K562 (cell line): Measurements from ENCODE around the gene CCSER1. TPM values are rescaled to one million over a fixed set of nuclear protein-coding genes. Genes with fewer than 3 reads are reported as not detected.

Experiments
- ATAC-seq: fragments of 200-7000 bp; cut with Tn5 transposase; 3 replicates; pipeline ENCODE4 v1.9.1; 2020; ENCODE audit warnings: moderate library complexity
- BruUV-seq: library from RNA; stranded (reverse); fragments of 400-500 nt; replicated peaks from 2 replicates; lab custom pipeline; 2021; lab: Mats Ljungman, UMichigan
- CTCF ChIA-PET: fragments of 300-600 bp; formaldehyde crosslinking; extraction: SDS; loops from one replicate; lab custom pipeline; 2021; ENCODE audit warnings: low intra/inter-chr PET ratio; lab: Yijun Ruan, JAX
- POLR2A ChIA-PET: fragments of 300-600, 350-650 bp; sonication (Branson Sonifier 250); formaldehyde crosslinking; extraction: SDS; loops from one replicate; lab custom pipeline; 2021; ENCODE audit warnings: antibody characterized with exemption, inconsistent platforms; lab: Yijun Ruan, JAX
- DNase-seq, 4 experiments: peaks; one replicate each; pipeline versions ENCODE4 v3.0.0 to v3.0.0-alpha.2; 2011 to 2018; ENCODE audit warnings: low spot score in 3 of 4, mixed read lengths in 3 of 4; ENCODE audit errors: extremely low read depth in 1 of 4
- FAIRE-seq: peaks from 2 replicates; lab custom pipeline; 2011; peaks lifted over from hg19 to GRCh38; lab: Jason Lieb, UNC
- H2AFZ ChIP-seq: 2 replicates; pipeline ENCODE4 v1.6.0; 2011; ENCODE audit warnings: low read depth, low read length, control low read depth, inconsistent platforms
- H3K27ac ChIP-seq: fragments of 200-600 bp; 3 replicates; pipeline ENCODE4 v1.8.0; 2011; ENCODE audit warnings: low read depth, mild to moderate bottlenecking, control low read depth, inconsistent platforms, low read length, moderate library complexity, mixed read lengths; ENCODE audit errors: extremely low read depth
- H3K27me3 ChIP-seq, 2 experiments: fragments of 300-600 bp in 1 of 2; 2 replicates in 1 of 2; 3 replicates in 1 of 2; pipeline versions ENCODE4 v1.6.0 to v1.8.0; 2011; ENCODE audit warnings: inconsistent platforms in 2 of 2, low read length in 2 of 2, mild to moderate bottlenecking in 1 of 2, mixed read lengths in 1 of 2, moderate library complexity in 1 of 2; ENCODE audit not compliant: control insufficient read depth in 2 of 2, insufficient read depth in 2 of 2
- H3K36me3 ChIP-seq: fragments of 300-600 bp; 3 replicates; pipeline ENCODE4 v1.8.0; 2011; ENCODE audit warnings: mild to moderate bottlenecking, low read length, inconsistent platforms; ENCODE audit not compliant: control insufficient read depth, insufficient read depth
- H3K4me1 ChIP-seq, 2 experiments: fragments of 200-600 bp in 1 of 2; replicated peaks in 1 of 2; 2 replicates in 1 of 2; 3 replicates in 1 of 2; pipeline versions ENCODE4 v1.5.1 to v1.8.0; 2011; ENCODE audit warnings: inconsistent platforms in 2 of 2, low read length in 2 of 2, mild to moderate bottlenecking in 1 of 2, mixed read lengths in 1 of 2, moderate library complexity in 1 of 2; ENCODE audit not compliant: control insufficient read depth in 2 of 2, insufficient read depth in 2 of 2
- H3K4me2 ChIP-seq: 2 replicates; pipeline ENCODE4 v1.6.1; 2011; ENCODE audit warnings: low read length, control low read depth, inconsistent platforms, mixed read lengths; ENCODE audit not compliant: insufficient read depth
- H3K4me3 ChIP-seq: fragments of 200-600 bp; sonication (generic), shearing (Covaris generic); 2 replicates; pipeline ENCODE4 v1.5.1; 2016; ENCODE audit warnings: control low read depth, inconsistent platforms
- H3K79me2 ChIP-seq: fragments of 200-600 bp; 3 replicates; pipeline ENCODE4 v1.8.0; 2011; ENCODE audit warnings: low read length, inconsistent platforms; ENCODE audit not compliant: control insufficient read depth, insufficient read depth
- H3K9ac ChIP-seq, 2 experiments: 2 replicates each; pipeline versions ENCODE4 v1.6.0 to v1.6.1; 2011; ENCODE audit warnings: low read depth in 2 of 2, low read length in 2 of 2, control low read depth in 1 of 2, inconsistent platforms in 1 of 2, mild to moderate bottlenecking in 1 of 2, mixed read lengths in 1 of 2; ENCODE audit not compliant: insufficient read depth in 1 of 2
- H3K9me1 ChIP-seq: one replicate; pipeline ENCODE4 v1.6.0; 2011; ENCODE audit warnings: inconsistent platforms, mild to moderate bottlenecking, low read length, moderate library complexity; ENCODE audit not compliant: control insufficient read depth, insufficient read depth
- H3K9me3 ChIP-seq: replicated peaks from 2 replicates; pipeline ENCODE4 v1.5.1; 2011; ENCODE audit warnings: low read depth, low read length, inconsistent platforms; ENCODE audit not compliant: control insufficient read depth, insufficient read depth
- H4K20me1 ChIP-seq: replicated peaks from 2 replicates; pipeline ENCODE4 v1.6.1; 2011; ENCODE audit warnings: low read length, inconsistent platforms, mixed read lengths; ENCODE audit not compliant: control insufficient read depth, insufficient read depth
- BDP1 ChIP-seq: IDR thresholded peaks from 3 replicates; pipeline ENCODE4 v1.6.1; 2011; ENCODE audit not compliant: insufficient read length, insufficient read depth
- ELF2 ChIP-seq: fragments of 250-450 bp; sonication (Bioruptor Pico); IDR thresholded peaks from 2 replicates; pipeline ENCODE4 v1.5.0; 2021; ENCODE audit warnings: mild to moderate bottlenecking
- FUS ChIP-seq: fragments of 200-400 bp; formaldehyde crosslinking; optimal IDR thresholded peaks from 2 replicates; pipeline ENCODE3; 2017; ENCODE audit warnings: low read depth, low read length
- NELFE ChIP-seq: IDR thresholded peaks from 2 replicates; pipeline ENCODE4 v1.6.1; 2011; ENCODE audit warnings: mild to moderate bottlenecking; ENCODE audit not compliant: insufficient read depth, insufficient read length
- NFE2L1 ChIP-seq: fragments of 450-650 bp; IDR thresholded peaks from 2 replicates; pipeline ENCODE4 v1.6.1; 2016; ENCODE audit warnings: missing genetic modification characterization, low read depth, mild to moderate bottlenecking, missing compliant biosample characterization, moderate library complexity, borderline replicate concordance
- SAFB2 ChIP-seq: fragments of 200-400 bp; formaldehyde crosslinking; IDR thresholded peaks from 2 replicates; pipeline ENCODE4 v1.6.1; 2018; ENCODE audit warnings: borderline replicate concordance, low read length, low read depth, moderate library complexity; ENCODE audit not compliant: severe bottlenecking
- SRF ChIP-seq, 2 experiments: fragments of 250-450, 450-650 bp in 1 of 2; sonication (Bioruptor Pico) in 1 of 2; sonication (generic) in 1 of 2; formaldehyde crosslinking; IDR thresholded peaks; 2 replicates each; pipeline versions ENCODE4 v1.5.0 to v1.5.1; 2020 to 2022; ENCODE audit warnings: mild to moderate bottlenecking in 1 of 2, missing genetic modification reagents in 1 of 2
- SUPT5H ChIP-seq: fragments of 450-650 bp; IDR thresholded peaks from 2 replicates; pipeline ENCODE4 v1.6.1; 2016
- U2AF1 ChIP-seq: fragments of 200-400 bp; formaldehyde crosslinking; optimal IDR thresholded peaks from 2 replicates; pipeline ENCODE3; 2017; ENCODE audit warnings: mild to moderate bottlenecking, low read depth, low read length, moderate library complexity
- ZNF140 ChIP-seq: fragments of 250-450 bp; sonication (Bioruptor Pico); IDR thresholded peaks from 2 replicates; pipeline ENCODE4 v1.8.0; 2021; ENCODE audit warnings: moderate library complexity, mild to moderate bottlenecking, inconsistent platforms
- ZNF408 ChIP-seq: fragments of 250-450 bp; sonication (Bioruptor Pico); IDR thresholded peaks from 2 replicates; pipeline ENCODE4 v1.4.0; 2020; ENCODE audit warnings: low read depth, mild to moderate bottlenecking, moderate library complexity
- ZNF431 ChIP-seq: sonication (generic); formaldehyde crosslinking; IDR thresholded peaks from 2 replicates; pipeline ENCODE4 v1.8.0; 2022; ENCODE audit warnings: mild to moderate bottlenecking, missing genetic modification reagents
- ZNF77 ChIP-seq: fragments of 250-450 bp; sonication (Bioruptor Pico); IDR thresholded peaks from 2 replicates; pipeline ENCODE4 v1.5.0; 2020
- WGBS: fragments of 100-300 bp; shearing (Covaris generic); methylation state at CpG from one replicate; pipeline ENCODE4 v1.1.6; 2016; ENCODE audit warnings: low coverage, mixed read lengths; ENCODE audit not compliant: insufficient coverage; ENCODE audit errors: missing lambda C conversion rate; 5-methylcytosine and 5-hydroxymethylcytosine counted together
- in situ Hi-C: fragments of 300-500 bp; cut with MboI; formaldehyde crosslinking; loops from 4 replicates; pipeline ENCODE4 v1.15.0; 2018; ENCODE audit warnings: inconsistent platforms, mixed read lengths
- intact Hi-C: fragments of 100-400 bp; cut with micrococcal nuclease; formaldehyde crosslinking; loops from 2 replicates; pipeline ENCODE4 v1.14.2; 2022
- polyA plus RNA-seq, 8 experiments: library from polyadenylated mRNA; depleted of rRNA in 4 of 8; stranded (reverse) in 5 of 8; unstranded in 3 of 8; fragments of >200 nt; fragmentation: Nextera tagmentation in 2 of 8; fragmentation: Illumina TruSeq in 1 of 8; extraction: Ambion mirVana in 2 of 8; extraction: Trizol in 1 of 8; gene quantifications; 2 replicates each; pipeline versions ENCODE4 v1.2.1 to v1.2.3, GENCODE V29; 2011 to 2014; ENCODE audit warnings: inconsistent platforms in 1 of 8, missing spikeins in 1 of 8
- total RNA-seq, 7 experiments: library from RNA; depleted of rRNA in 6 of 7; stranded (reverse); fragments of >200 nt in 6 of 7; fragmentation: Illumina TruSeq in 2 of 7; extraction: Trizol in 2 of 7; gene quantifications; 2 replicates each; pipeline versions ENCODE4 v1.2.1 to v1.2.3, GENCODE V29; 2011 to 2021; ENCODE audit warnings: low replicate concordance in 1 of 7
- TF ChIP-seq, protein P1 (sequence below): fragments of 450-650 bp; formaldehyde crosslinking; IDR thresholded peaks from 2 replicates; pipeline ENCODE4 v1.4.0; 2020; ENCODE audit warnings: mild to moderate bottlenecking, moderate library complexity
- TF ChIP-seq, protein P2 (sequence below): fragments of 450-650 bp; formaldehyde crosslinking; IDR thresholded peaks from 2 replicates; pipeline ENCODE4 v1.4.0; 2020; ENCODE audit warnings: mild to moderate bottlenecking, moderate library complexity
- TF ChIP-seq, protein P3 (sequence below): fragments of 250-450 bp; sonication (Bioruptor Pico); IDR thresholded peaks from 2 replicates; pipeline ENCODE4 v1.4.0; 2020; ENCODE audit warnings: mild to moderate bottlenecking
- TF ChIP-seq, protein P4 (sequence below): fragments of 150-350 bp; conservative IDR thresholded peaks from 2 replicates; pipeline ENCODE4 v1.6.1; 2014; ENCODE audit warnings: low read length

The CCSER1 gene
- total and polyA plus RNA-seq, 9 of the 15 experiments (the other 6 are each of a cell fraction or from before 2014, with no cell fraction given), result not detected

DNA sequence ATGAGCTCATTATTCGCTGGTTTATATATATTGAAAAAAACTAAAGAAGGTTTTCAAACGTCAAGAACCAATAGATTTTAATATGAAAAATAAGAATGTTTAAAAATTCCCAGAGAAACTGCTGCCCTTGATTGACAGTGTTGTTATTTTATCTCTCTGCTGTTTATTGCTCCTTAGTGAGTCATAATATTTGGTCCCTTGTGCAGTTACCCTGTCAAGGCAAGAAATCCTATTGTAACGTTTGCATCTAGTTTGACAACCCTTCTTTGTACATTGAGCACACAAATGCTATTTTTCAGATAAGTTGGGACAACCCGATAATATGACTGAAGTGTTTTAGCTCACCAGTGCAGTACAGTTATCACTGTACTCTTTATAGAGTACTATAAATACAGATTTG, 349.4 kb downstream of the CCSER1 start:
- H3K79me2 ChIP-seq, result no peaks in the 10 kb centered on the region
- no peaks in the 10 kb centered on the region for H3K9me3 ChIP-seq
- H3K4me2 ChIP-seq, result no peak overlapping the region
- no peak overlapping the region for H3K4me3 ChIP-seq
- no peak overlapping the region for H3K27ac ChIP-seq
- no peaks in the 10 kb centered on the region for H4K20me1 ChIP-seq
- ChIA-PET CTCF (no interaction called here), POLR2A (no interaction called here)
- H3K9ac ChIP-seq, result no peak overlapping the region
- BruUV-seq, result no TSS peak
- H3K4me1 ChIP-seq, result no peaks in the 10 kb centered on the region
- FAIRE-seq, result no peak
- no peaks in the 10 kb centered on the region for H3K27me3 ChIP-seq
- H3K36me3 ChIP-seq, result no peaks in the 10 kb centered on the region
- intact Hi-C loops, result no loop called here
- no peak overlapping the region for H2AFZ ChIP-seq
- H3K9me1 ChIP-seq, result no peaks in the 10 kb centered on the region
- DNase-seq, result no peak
- in situ Hi-C loops, result no loop called here
- ATAC-seq, result no peak
- WGBS, result 0% methylated on average over 4 of the region's 4 CpGs
- TF ChIP-seq NELFE, result no peak
- TF ChIP-seq ZNF431 (CRISPR knock-in tag), result no peak
- TF ChIP-seq SUPT5H, result no peak
- TF ChIP-seq FUS, result no peak
- no peak for TF ChIP-seq SRF (CRISPR knock-in tag; IDR thresholded peaks at IDR 0.05)
- TF ChIP-seq ZNF77, result no peak
- TF ChIP-seq, protein P1, sequence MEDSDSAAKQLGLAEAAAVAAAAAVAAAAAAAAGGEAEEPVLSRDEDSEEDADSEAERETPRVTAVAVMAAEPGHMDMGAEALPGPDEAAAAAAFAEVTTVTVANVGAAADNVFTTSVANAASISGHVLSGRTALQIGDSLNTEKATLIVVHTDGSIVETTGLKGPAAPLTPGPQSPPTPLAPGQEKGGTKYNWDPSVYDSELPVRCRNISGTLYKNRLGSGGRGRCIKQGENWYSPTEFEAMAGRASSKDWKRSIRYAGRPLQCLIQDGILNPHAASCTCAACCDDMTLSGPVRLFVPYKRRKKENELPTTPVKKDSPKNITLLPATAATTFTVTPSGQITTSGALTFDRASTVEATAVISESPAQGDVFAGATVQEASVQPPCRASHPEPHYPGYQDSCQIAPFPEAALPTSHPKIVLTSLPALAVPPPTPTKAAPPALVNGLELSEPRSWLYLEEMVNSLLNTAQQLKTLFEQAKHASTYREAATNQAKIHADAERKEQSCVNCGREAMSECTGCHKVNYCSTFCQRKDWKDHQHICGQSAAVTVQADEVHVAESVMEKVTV (CRISPR knock-in tag), result no peak
- TF ChIP-seq ZNF140 (CRISPR knock-in tag), result no peak
- TF ChIP-seq, protein P2, sequence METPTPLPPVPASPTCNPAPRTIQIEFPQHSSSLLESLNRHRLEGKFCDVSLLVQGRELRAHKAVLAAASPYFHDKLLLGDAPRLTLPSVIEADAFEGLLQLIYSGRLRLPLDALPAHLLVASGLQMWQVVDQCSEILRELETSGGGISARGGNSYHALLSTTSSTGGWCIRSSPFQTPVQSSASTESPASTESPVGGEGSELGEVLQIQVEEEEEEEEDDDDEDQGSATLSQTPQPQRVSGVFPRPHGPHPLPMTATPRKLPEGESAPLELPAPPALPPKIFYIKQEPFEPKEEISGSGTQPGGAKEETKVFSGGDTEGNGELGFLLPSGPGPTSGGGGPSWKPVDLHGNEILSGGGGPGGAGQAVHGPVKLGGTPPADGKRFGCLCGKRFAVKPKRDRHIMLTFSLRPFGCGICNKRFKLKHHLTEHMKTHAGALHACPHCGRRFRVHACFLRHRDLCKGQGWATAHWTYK, result no peak
- TF ChIP-seq ELF2 (CRISPR knock-in tag), result no peak
- no peak for TF ChIP-seq NFE2L1 (tag)
- no peak for TF ChIP-seq BDP1
- TF ChIP-seq, protein P3, sequence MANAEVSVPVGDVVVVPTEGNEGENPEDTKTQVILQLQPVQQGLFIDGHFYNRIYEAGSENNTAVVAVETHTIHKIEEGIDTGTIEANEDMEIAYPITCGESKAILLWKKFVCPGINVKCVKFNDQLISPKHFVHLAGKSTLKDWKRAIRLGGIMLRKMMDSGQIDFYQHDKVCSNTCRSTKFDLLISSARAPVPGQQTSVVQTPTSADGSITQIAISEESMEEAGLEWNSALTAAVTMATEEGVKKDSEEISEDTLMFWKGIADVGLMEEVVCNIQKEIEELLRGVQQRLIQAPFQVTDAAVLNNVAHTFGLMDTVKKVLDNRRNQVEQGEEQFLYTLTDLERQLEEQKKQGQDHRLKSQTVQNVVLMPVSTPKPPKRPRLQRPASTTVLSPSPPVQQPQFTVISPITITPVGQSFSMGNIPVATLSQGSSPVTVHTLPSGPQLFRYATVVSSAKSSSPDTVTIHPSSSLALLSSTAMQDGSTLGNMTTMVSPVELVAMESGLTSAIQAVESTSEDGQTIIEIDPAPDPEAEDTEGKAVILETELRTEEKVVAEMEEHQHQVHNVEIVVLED (CRISPR knock-in tag), result no peak
- no peak for TF ChIP-seq ZNF408 (CRISPR knock-in tag)
- no peak for TF ChIP-seq U2AF1
- TF ChIP-seq SAFB2, result no peak
- TF ChIP-seq, protein P4, sequence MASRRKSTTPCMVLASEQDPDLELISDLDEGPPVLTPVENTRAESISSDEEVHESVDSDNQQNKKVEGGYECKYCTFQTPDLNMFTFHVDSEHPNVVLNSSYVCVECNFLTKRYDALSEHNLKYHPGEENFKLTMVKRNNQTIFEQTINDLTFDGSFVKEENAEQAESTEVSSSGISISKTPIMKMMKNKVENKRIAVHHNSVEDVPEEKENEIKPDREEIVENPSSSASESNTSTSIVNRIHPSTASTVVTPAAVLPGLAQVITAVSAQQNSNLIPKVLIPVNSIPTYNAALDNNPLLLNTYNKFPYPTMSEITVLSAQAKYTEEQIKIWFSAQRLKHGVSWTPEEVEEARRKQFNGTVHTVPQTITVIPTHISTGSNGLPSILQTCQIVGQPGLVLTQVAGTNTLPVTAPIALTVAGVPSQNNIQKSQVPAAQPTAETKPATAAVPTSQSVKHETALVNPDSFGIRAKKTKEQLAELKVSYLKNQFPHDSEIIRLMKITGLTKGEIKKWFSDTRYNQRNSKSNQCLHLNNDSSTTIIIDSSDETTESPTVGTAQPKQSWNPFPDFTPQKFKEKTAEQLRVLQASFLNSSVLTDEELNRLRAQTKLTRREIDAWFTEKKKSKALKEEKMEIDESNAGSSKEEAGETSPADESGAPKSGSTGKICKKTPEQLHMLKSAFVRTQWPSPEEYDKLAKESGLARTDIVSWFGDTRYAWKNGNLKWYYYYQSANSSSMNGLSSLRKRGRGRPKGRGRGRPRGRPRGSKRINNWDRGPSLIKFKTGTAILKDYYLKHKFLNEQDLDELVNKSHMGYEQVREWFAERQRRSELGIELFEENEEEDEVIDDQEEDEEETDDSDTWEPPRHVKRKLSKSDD, result no peak
